Mucosa of descending colon (tissue), 3 donors: Measurements from ENCODE around the gene AK9. TPM values are rescaled to one million over a fixed set of nuclear protein-coding genes. Genes with fewer than 3 reads are reported as not detected.
A peak's percentile ranks its signal among the peaks of the same experiment; 100 is the strongest.

Source experiments
- ATAC-seq: fragments of 200-7000 bp; cut with Tn5 transposase; one replicate; pipeline ENCODE4 v1.9.1; 2020; ENCODE audit warnings: mild to moderate bottlenecking, moderate library complexity
- DNase-seq, 3 donors: peaks; one replicate each; pipeline ENCODE4 v3.0.0-alpha.2; 2020
- H3K36me3 ChIP-seq: fragments of 200-600 bp; one replicate; pipeline ENCODE4 v1.8.0; 2021; ENCODE audit warnings: low read depth, mild to moderate bottlenecking
- H3K4me1 ChIP-seq: fragments of 200-600 bp; one replicate; pipeline ENCODE4 v1.8.0; 2021; ENCODE audit warnings: low read depth, mild to moderate bottlenecking
- H3K4me3 ChIP-seq: fragments of 200-600 bp; one replicate; pipeline ENCODE4 v1.8.0; 2021; ENCODE audit warnings: mild to moderate bottlenecking
- H3K9me3 ChIP-seq: fragments of 200-600 bp; one replicate; pipeline ENCODE4 v1.8.0; 2021; ENCODE audit warnings: mild to moderate bottlenecking
- CTCF ChIP-seq: fragments of 200-600 bp; IDR thresholded peaks from one replicate; pipeline ENCODE4 v1.8.0; 2022; ENCODE audit warnings: antibody characterized with exemption, mild to moderate bottlenecking
- intact Hi-C, 2 donors: fragments of 100-400 bp; cut with DNase I in 1 of 2; cut with micrococcal nuclease in 1 of 2; formaldehyde crosslinking; loops; one replicate each; pipeline versions ENCODE4 v1.11.0 to v1.11.1; 2022; cut with DNase I, micrococcal nuclease
- total RNA-seq, 3 donors: library from RNA; stranded (reverse); fragmentation: NEBNext Ultra II Directional in 2 of 3; extraction: Animal tissue kit (Norgen Biotek cat#: 25700) in 2 of 3; gene quantifications; one replicate each; pipeline versions ENCODE4 v1.2.1 to v1.2.4, GENCODE V29; 2021 to 2023
- donor health status: DM: no; HTN: no; CAD: no; lungs with moderate emphysema.
- donor health status: DM: no; HTN: no; CAD: no.
- donor health status: DM: no; HTN: yes; CAD: no.

The AK9 gene
- total RNA-seq, 3 donors from 2014 or later: 7.2 to 15.0 (median 10.9) TPM

- no peaks in the 10 kb centered on the region for H3K4me1 ChIP-seq
- no peak overlapping the region for H3K4me3 ChIP-seq
- DNase-seq (no peak), ATAC-seq (no peak)
- H3K36me3 ChIP-seq: no peaks in the 10 kb centered on the region
- TF ChIP-seq CTCF: no peak
- intact Hi-C loops: no loop called here
- no peaks in the 10 kb centered on the region for H3K9me3 ChIP-seq
Measured at GRCh38 chr6:109506314-109506713, 184.7 kb downstream of the AK9 start.

GRCh38 chr6:109503327-109504224, 187.4 kb downstream of the AK9 start:
- ATAC-seq (peak; percentile 76), DNase-seq (peak in 1 of 3 donors; percentile 26)
- H3K4me3 ChIP-seq: no peak overlapping the region
- H3K9me3 ChIP-seq: no peaks in the 10 kb centered on the region
- intact Hi-C loops: no loop called here
- TF ChIP-seq CTCF: no peak
- no peaks in the 10 kb centered on the region for H3K4me1 ChIP-seq
- no peaks in the 10 kb centered on the region for H3K36me3 ChIP-seq

GRCh38 chr6:109498936-109499335, 192.1 kb downstream of the AK9 start:
- intact Hi-C loops: no loop called here
- Histone ChIP-seq H3K4me3 (no peak overlapping the region), H3K4me1 (no peaks in the 10 kb centered on the region), H3K9me3 (no peaks in the 10 kb centered on the region), H3K36me3 (no peaks in the 10 kb centered on the region)
- no peak for TF ChIP-seq CTCF
- DNase-seq (no peak), ATAC-seq (no peak)

- DNase-seq (no peak), ATAC-seq (no peak)
- no peaks in the 10 kb centered on the region for H3K36me3 ChIP-seq
- no peak for TF ChIP-seq CTCF
- H3K9me3 ChIP-seq: no peaks in the 10 kb centered on the region
- intact Hi-C loops: no loop called here
- no peaks in the 10 kb centered on the region for H3K4me1 ChIP-seq
- no peak overlapping the region for H3K4me3 ChIP-seq
Measured at GRCh38 chr6:109498052-109498451, 192.9 kb downstream of the AK9 start.

GRCh38 chr6:109496036-109496772, 194.8 kb downstream of the AK9 start:
- ATAC-seq: no peak
- Histone ChIP-seq H3K9me3 (no peaks in the 10 kb centered on the region), H3K4me1 (no peaks in the 10 kb centered on the region), H3K4me3 (no peak overlapping the region), H3K36me3 (no peaks in the 10 kb centered on the region)
- no peak for DNase-seq
- TF ChIP-seq CTCF: no peak
- intact Hi-C loops: no loop called here
